Nephron progenitor cell (in vitro differentiated cells): Measurements from ENCODE around the gene ACVR1B.

Source experiments
- DNase-seq: peaks from one replicate; pipeline ENCODE4 v3.0.0; 2021
- H3K27ac Mint-ChIP-seq: 2 replicates; pipeline ENCODE4 v1.8.0; 2021; ENCODE audit warnings: mild to moderate bottlenecking, moderate library complexity, mixed read lengths
- H3K27me3 Mint-ChIP-seq: 2 replicates; pipeline ENCODE4 v1.8.0; 2021; ENCODE audit warnings: mild to moderate bottlenecking, low read depth, mixed read lengths; ENCODE audit not compliant: poor library complexity
- H3K36me3 Mint-ChIP-seq: 2 replicates; pipeline ENCODE4 v1.8.0; 2021; ENCODE audit warnings: low read depth, mixed read lengths
- H3K4me1 Mint-ChIP-seq: 2 replicates; pipeline ENCODE4 v1.8.0; 2021; ENCODE audit warnings: mixed read lengths
- H3K4me3 Mint-ChIP-seq: 2 replicates; pipeline ENCODE4 v1.8.0; 2021; ENCODE audit warnings: mild to moderate bottlenecking, moderate library complexity, mixed read lengths
- H3K9me3 Mint-ChIP-seq: 2 replicates; pipeline ENCODE4 v1.8.0; 2021; ENCODE audit warnings: mild to moderate bottlenecking, moderate library complexity, mixed read lengths
- CTCF ChIP-seq: fragments of 200-600 bp; sonication (generic); IDR thresholded peaks from 2 replicates; pipeline ENCODE4 v1.5.0; 2021; ENCODE audit warnings: antibody characterized with exemption

The ACVR1B gene

GRCh38 chr12:51958542-51958941 is 7.0 kb downstream of the ACVR1B start:
- Mint-ChIP-seq H3K36me3 (peaks cover 59% of the 10 kb centered on the region), H3K4me3 (no peak overlapping the region), H3K9me3 (peaks cover 9% of the 10 kb centered on the region), H3K27me3 (no peaks in the 10 kb centered on the region), H3K27ac (no peak overlapping the region), H3K4me1 (peaks cover 38% of the 10 kb centered on the region)
- DNase-seq = no peak
- no peak for TF ChIP-seq CTCF

- no peaks in the 10 kb centered on the region for H3K27me3 Mint-ChIP-seq
- H3K4me3 Mint-ChIP-seq = no peak overlapping the region
- H3K9me3 Mint-ChIP-seq = peaks cover 15% of the 10 kb centered on the region
- no peak for DNase-seq
- H3K36me3 Mint-ChIP-seq = peaks cover 66% of the 10 kb centered on the region
- H3K27ac Mint-ChIP-seq = peak overlapping the region; percentile 9
- H3K4me1 Mint-ChIP-seq = peaks cover 31% of the 10 kb centered on the region
- no peak for TF ChIP-seq CTCF
Observed at GRCh38 chr12:51959211-51959610, 7.7 kb downstream of the ACVR1B start.

GRCh38 chr12:51959921-51960320 is 8.4 kb downstream of the ACVR1B start:
- DNase-seq = no peak
- TF ChIP-seq CTCF = no peak
- peaks cover 23% of the 10 kb centered on the region for H3K9me3 Mint-ChIP-seq
- H3K4me1 Mint-ChIP-seq = peaks cover 24% of the 10 kb centered on the region
- H3K27me3 Mint-ChIP-seq = no peaks in the 10 kb centered on the region
- H3K36me3 Mint-ChIP-seq = peaks cover 73% of the 10 kb centered on the region
- peak overlapping the region; percentile 9 for H3K27ac Mint-ChIP-seq
- H3K4me3 Mint-ChIP-seq = no peak overlapping the region

GRCh38 chr12:51960488-51960887 is 9.0 kb downstream of the ACVR1B start:
- H3K9me3 Mint-ChIP-seq = peaks cover 28% of the 10 kb centered on the region
- H3K27ac Mint-ChIP-seq = peak overlapping the region; percentile 4
- H3K4me1 Mint-ChIP-seq = peaks cover 19% of the 10 kb centered on the region
- H3K27me3 Mint-ChIP-seq = no peaks in the 10 kb centered on the region
- no peak for DNase-seq
- no peak for TF ChIP-seq CTCF
- no peak overlapping the region for H3K4me3 Mint-ChIP-seq
- peaks cover 74% of the 10 kb centered on the region for H3K36me3 Mint-ChIP-seq

- DNase-seq = no peak
- Mint-ChIP-seq H3K9me3 (peaks cover 32% of the 10 kb centered on the region), H3K36me3 (peaks cover 74% of the 10 kb centered on the region), H3K4me1 (peaks cover 15% of the 10 kb centered on the region), H3K27me3 (no peaks in the 10 kb centered on the region), H3K27ac (peak overlapping the region; percentile 4), H3K4me3 (no peak overlapping the region)
- no peak for TF ChIP-seq CTCF
Observed at GRCh38 chr12:51960890-51961289, 9.4 kb downstream of the ACVR1B start.

GRCh38 chr12:51961834-51962233 is 10.3 kb downstream of the ACVR1B start:
- Mint-ChIP-seq H3K9me3 (peaks cover 36% of the 10 kb centered on the region), H3K27me3 (no peaks in the 10 kb centered on the region), H3K4me3 (no peak overlapping the region), H3K27ac (no peak overlapping the region), H3K36me3 (peaks cover 75% of the 10 kb centered on the region), H3K4me1 (peaks cover 12% of the 10 kb centered on the region)
- TF ChIP-seq CTCF = no peak
- DNase-seq = no peak
